22Rv1 (cell line): ENCODE results near the gene IQGAP2.
A peak's percentile ranks its signal among the peaks of the same experiment; 100 is the strongest.
"Not testable (repeated sequence)": the region's sequence is repeated elsewhere in the genome, so short reads cannot be mapped to it uniquely, and the experiment has no call there.

Experiments used
- H3K27ac ChIP-seq: fragments of 450-650 bp; 2 replicates; pipeline ENCODE4 v1.5.1; 2017
- CTCF ChIP-seq: fragments of 450-650 bp; IDR thresholded peaks from 2 replicates; pipeline ENCODE4 v1.5.1; 2017; ENCODE audit warnings: mild to moderate bottlenecking
- ZFX ChIP-seq: fragments of 450-650 bp; IDR thresholded peaks from 2 replicates; pipeline ENCODE4 v1.6.1; 2017; ENCODE audit warnings: antibody characterized with exemption, borderline replicate concordance

Gene IQGAP2

GRCh38 chr5:76595755-76596481 is 192.8 kb downstream of the IQGAP2 start:
- TF ChIP-seq CTCF (no peak), ZFX (no peak)

GRCh38 chr5:76598531-76598930 is 195.4 kb downstream of the IQGAP2 start:
- no peak overlapping the region for H3K27ac ChIP-seq
- TF ChIP-seq CTCF, result no peak

More at GRCh38 chr5:76595755-76596481, 192.8 kb downstream of the IQGAP2 start:
- no peak overlapping the region for H3K27ac ChIP-seq

DNA sequence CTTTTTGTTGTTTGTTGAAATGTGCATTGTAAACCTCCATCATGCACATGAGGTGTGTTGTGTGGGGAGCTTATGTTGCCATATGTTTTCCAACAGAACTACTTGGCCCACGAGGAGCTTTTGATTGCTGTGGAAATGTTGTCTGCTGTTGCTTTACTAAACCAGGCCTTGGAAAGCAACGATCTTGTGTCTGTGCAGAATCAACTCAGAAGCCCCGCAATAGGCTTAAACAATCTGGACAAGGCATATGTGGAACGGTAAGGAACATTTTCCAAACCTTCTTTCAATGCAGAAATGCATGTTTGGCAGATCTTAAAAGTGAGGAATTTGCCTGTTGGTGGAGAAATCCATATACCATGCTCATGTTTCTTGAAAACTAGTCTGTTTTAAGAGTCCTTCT is 197.6 kb downstream of the IQGAP2 start:
- no peak overlapping the region for H3K27ac ChIP-seq
- TF ChIP-seq ZFX, result no peak
- TF ChIP-seq CTCF, result no peak

DNA sequence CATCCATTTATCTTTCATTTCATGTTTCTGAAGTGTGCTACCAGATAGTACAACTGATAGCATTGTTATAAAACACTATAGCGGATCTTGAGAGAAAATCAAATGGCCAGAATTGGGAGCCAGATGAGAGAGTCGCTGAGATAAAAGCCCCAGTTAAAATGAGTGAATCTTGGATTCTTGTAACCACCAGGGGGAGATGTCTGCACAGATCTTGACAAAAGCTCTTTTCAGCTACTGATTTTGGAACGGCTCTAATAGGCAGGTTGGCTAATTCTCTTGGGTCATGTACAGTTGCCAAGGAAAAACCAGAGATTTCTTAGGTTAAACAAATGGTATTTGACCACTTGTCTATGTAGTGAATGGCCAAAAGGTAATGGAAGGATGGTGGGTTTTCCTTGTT is 198.4 kb downstream of the IQGAP2 start:
- no peak overlapping the region for H3K27ac ChIP-seq
- TF ChIP-seq ZFX, result no peak
- peak; percentile 78 for TF ChIP-seq CTCF

GRCh38 chr5:76602094-76602726 is 199.1 kb downstream of the IQGAP2 start:
- H3K27ac ChIP-seq, result no peak overlapping the region
- TF ChIP-seq CTCF (no peak), ZFX (no peak)

DNA sequence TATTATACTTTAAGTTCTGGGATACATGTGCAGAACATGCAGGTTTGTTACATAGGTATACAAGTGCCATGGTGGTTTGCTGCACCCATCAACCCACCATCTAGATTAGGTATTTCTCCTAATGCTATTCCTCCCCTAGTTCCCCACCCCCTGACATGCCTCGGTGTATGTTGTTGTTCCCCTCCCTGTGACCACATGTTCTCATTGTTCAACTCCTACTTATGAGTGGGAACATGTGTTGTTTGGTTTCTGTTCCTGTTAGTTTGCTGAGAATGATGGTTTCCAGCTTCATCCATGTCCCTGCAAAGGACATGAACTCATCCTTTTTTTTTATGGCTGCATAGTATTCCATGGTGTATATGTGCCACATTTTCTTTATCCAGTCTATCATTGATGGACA is 200.9 kb downstream of the IQGAP2 start:
- H3K27ac ChIP-seq, result not testable (repeated sequence)

GRCh38 chr5:76604838-76605237 is 201.8 kb downstream of the IQGAP2 start:
- H3K27ac ChIP-seq, result no peak overlapping the region
- TF ChIP-seq CTCF (no peak), ZFX (no peak)

DNA sequence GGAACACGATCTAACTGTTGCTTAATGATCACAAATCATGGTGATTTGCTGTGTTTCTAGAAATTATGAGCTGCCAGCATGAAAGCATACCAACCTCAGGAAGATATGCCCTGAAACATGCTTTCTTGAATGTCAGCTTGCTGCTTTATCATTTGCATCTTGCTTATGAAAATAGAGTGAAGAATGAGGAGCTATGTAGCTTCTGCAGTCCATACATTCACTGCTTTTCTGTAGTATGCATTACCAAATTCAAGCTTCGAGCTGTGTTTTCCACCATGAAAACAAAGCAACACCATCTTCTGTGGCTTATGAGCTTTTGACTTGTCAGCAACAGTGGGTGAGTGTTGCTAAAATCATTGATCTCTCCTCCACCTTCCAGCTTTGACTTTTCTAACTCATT is 203.6 kb downstream of the IQGAP2 start:
- TF ChIP-seq CTCF, result no peak
- no peak for TF ChIP-seq ZFX
- no peak overlapping the region for H3K27ac ChIP-seq
